Panc1 (cell line): ENCODE data around the gene CSTF3.

Experiments
- CTCF ChIP-seq: fragments of 450-650 bp; IDR thresholded peaks from 2 replicates; pipeline ENCODE4 v1.5.1; 2017; ENCODE audit warnings: mild to moderate bottlenecking
- POLR2AphosphoS5 ChIP-seq: IDR thresholded peaks from 2 replicates; pipeline ENCODE4 v1.6.1; 2012; ENCODE audit warnings: mild to moderate bottlenecking, low read depth, low read length, moderate library complexity

- no peak for TF ChIP-seq CTCF
- no peak for TF ChIP-seq POLR2AphosphoS5
Observed at GRCh38 chr11:33068611-33069340, 92.5 kb downstream of the CSTF3 start.
